LoVo (cell line): ENCODE data around the gene FKBP1B.
"Not testable (repeated sequence)": the region's sequence is repeated elsewhere in the genome, so short reads cannot be mapped to it uniquely, and the experiment has no call there.

Source experiments
- DNase-seq: peaks from one replicate; pipeline ENCODE4 v3.0.0-alpha.2; 2016; ENCODE audit warnings: low spot score

FKBP1B gene

GRCh38 chr2:24072259-24072658 is 22.7 kb downstream of the FKBP1B start:
- DNase-seq: no peak

- DNase-seq: no peak
These were observed 24.3 kb downstream of the FKBP1B start for GRCh38 chr2:24073816-24074215.

- no peak for DNase-seq
These were observed 25.7 kb downstream of the FKBP1B start for GRCh38 chr2:24075259-24075658.

GRCh38 chr2:24075915-24076848 is 26.6 kb downstream of the FKBP1B start, which contains the start of gene SF3B6:
TSS of gene SF3B6 (minus strand) at chr2:24076326. CDS start at chr2:24076229, 97 bp downstream.
- DNase-seq: peak; percentile 98

- DNase-seq: peak; percentile 17
These were observed 27.5 kb downstream of the FKBP1B start for GRCh38 chr2:24076849-24077534.

- DNase-seq: no peak
These were observed 28.0 kb downstream of the FKBP1B start for GRCh38 chr2:24077535-24077877.

- DNase-seq: no peak
These were observed 28.3 kb downstream of the FKBP1B start for GRCh38 chr2:24077879-24078278.

GRCh38 chr2:24080701-24081100 is 31.2 kb downstream of the FKBP1B start:
- DNase-seq: no peak

GRCh38 chr2:24082787-24083566 is 33.4 kb downstream of the FKBP1B start:
- no peak for DNase-seq

GRCh38 chr2:24083567-24084385 is 34.2 kb downstream of the FKBP1B start:
- DNase-seq: peak; percentile 91

- peak; percentile 92 for DNase-seq
These were observed 35.1 kb downstream of the FKBP1B start, which contains the start of gene TP53I3 for GRCh38 chr2:24084386-24085199. TSS of gene TP53I3 (minus strand) at chr2:24084834. CDS start at chr2:24084326, 508 bp downstream.

GRCh38 chr2:24085200-24085489 is 35.6 kb downstream of the FKBP1B start:
- no peak for DNase-seq

GRCh38 chr2:24086241-24086640 is 36.7 kb downstream of the FKBP1B start:
- no peak for DNase-seq

GRCh38 chr2:24087032-24087431 is 37.5 kb downstream of the FKBP1B start:
- DNase-seq: no peak

- DNase-seq: no peak
These were observed 39.3 kb downstream of the FKBP1B start for GRCh38 chr2:24088821-24089359.

GRCh38 chr2:24093270-24093669 is 43.7 kb downstream of the FKBP1B start:
- DNase-seq: not testable (repeated sequence)

- DNase-seq: not testable (repeated sequence)
These were observed 45.7 kb downstream of the FKBP1B start for GRCh38 chr2:24095171-24095677.

GRCh38 chr2:24100732-24101131 is 51.2 kb downstream of the FKBP1B start:
- DNase-seq: not testable (repeated sequence)

- no peak for DNase-seq
These were observed 52.5 kb downstream of the FKBP1B start for GRCh38 chr2:24101992-24102391.

GRCh38 chr2:24102677-24103076 is 53.1 kb downstream of the FKBP1B start:
- DNase-seq: no peak
